T-cell (primary cell): Measurements from ENCODE around the gene NRL. TPM values are rescaled to one million over a fixed set of nuclear protein-coding genes. Genes with fewer than 3 reads are reported as not detected.
A peak's percentile ranks its signal among the peaks of the same experiment; 100 is the strongest.

ENCODE experiments used
- ATAC-seq, 4 experiments: fragments of 200-7000 bp in 3 of 4; fragments of 150-1000 bp in 1 of 4; cut with Tn5 transposase; replicated peaks in 1 of 4; 1 replicate in 3 of 4; 2 replicates in 1 of 4; pipeline ENCODE4 v1.10.0; 2021; ENCODE audit warnings: moderate library complexity in 3 of 4, mild to moderate bottlenecking in 2 of 4, moderate number of reproducible peaks in 1 of 4
- CTCF ChIA-PET, 2 donors: fragments of 300-600 bp; sonication (Branson Sonifier 250); formaldehyde crosslinking; loops; one replicate each; lab custom pipeline; 2022; ENCODE audit warnings: antibody characterized with exemption in 2 of 2; lab: Charles Lee
- POLR2A ChIA-PET, 2 donors: fragments of 300-600 bp; sonication (Branson Sonifier 250); formaldehyde crosslinking; loops; one replicate each; lab custom pipeline; 2022; ENCODE audit warnings: antibody characterized with exemption in 2 of 2; lab: Charles Lee
- DNase-seq, 35 experiments: peaks; one replicate each; pipeline versions ENCODE4 v3.0.0 to v3.0.0-alpha.2; 2013 to 2023
- H3K27ac ChIP-seq: one replicate; pipeline ENCODE4 v1.5.1; 2013; ENCODE audit warnings: low read length
- H3K27me3 ChIP-seq, 2 experiments: replicated peaks in 1 of 2; 1 replicate in 1 of 2; 2 replicates in 1 of 2; pipeline versions ENCODE4 v1.6.1 to v1.7.0; 2013; ENCODE audit warnings: low read length in 1 of 2, mixed read lengths in 1 of 2; ENCODE audit not compliant: control insufficient read depth in 2 of 2, insufficient read depth in 2 of 2; ENCODE audit errors: extremely low read depth in 1 of 2
- H3K36me3 ChIP-seq, 2 donors: 1 replicate in 1 of 2; 2 replicates in 1 of 2; pipeline versions ENCODE4 v1.6.1 to v1.7.0; 2013; ENCODE audit warnings: low read length in 1 of 2; ENCODE audit not compliant: control insufficient read depth in 2 of 2, insufficient read depth in 1 of 2; ENCODE audit errors: extremely low read depth in 1 of 2
- H3K4me1 ChIP-seq, 2 experiments: 1 replicate in 1 of 2; 2 replicates in 1 of 2; pipeline versions ENCODE4 v1.6.1 to v1.7.0; 2013; ENCODE audit warnings: low read length in 2 of 2, mixed read lengths in 1 of 2; ENCODE audit not compliant: insufficient read depth in 2 of 2, control insufficient read depth in 1 of 2; ENCODE audit errors: extremely low read depth in 1 of 2
- H3K4me3 ChIP-seq, 2 donors: 1 replicate in 1 of 2; 2 replicates in 1 of 2; pipeline versions ENCODE4 v1.5.1 to v1.7.0; 2013; ENCODE audit warnings: mild to moderate bottlenecking in 2 of 2, low read length in 1 of 2, moderate library complexity in 1 of 2; ENCODE audit not compliant: control insufficient read depth in 1 of 2; ENCODE audit errors: extremely low read depth in 1 of 2
- H3K9me3 ChIP-seq: 2 replicates; pipeline ENCODE4 v1.7.0; 2013
- H3K27ac Mint-ChIP-seq, 2 donors: one replicate each; pipeline ENCODE4 v1.8.0; 2020 to 2021; ENCODE audit warnings: mild to moderate bottlenecking in 2 of 2, mixed read lengths in 2 of 2
- H3K27me3 Mint-ChIP-seq, 2 donors: one replicate each; pipeline ENCODE4 v1.8.0; 2021 to 2022; ENCODE audit warnings: mixed read lengths in 2 of 2
- H3K36me3 Mint-ChIP-seq: one replicate; pipeline ENCODE4 v1.8.0; 2021; ENCODE audit warnings: mixed read lengths
- H3K4me1 Mint-ChIP-seq, 3 donors: one replicate each; pipeline ENCODE4 v1.8.0; 2020 to 2022; ENCODE audit warnings: mixed read lengths in 3 of 3, mild to moderate bottlenecking in 1 of 3
- H3K4me3 Mint-ChIP-seq, 3 donors: one replicate each; pipeline ENCODE4 v1.8.0; 2020 to 2022; ENCODE audit warnings: mild to moderate bottlenecking in 3 of 3, mixed read lengths in 3 of 3, moderate library complexity in 3 of 3
- H3K9me3 Mint-ChIP-seq, 3 donors: one replicate each; pipeline ENCODE4 v1.8.0; 2020 to 2022; ENCODE audit warnings: mixed read lengths in 3 of 3
- WGBS: methylation state at CpG from one replicate; pipeline ENCODE4 v1.1.5; 2013; ENCODE audit warnings: missing lambda C conversion rate; ENCODE audit not compliant: insufficient coverage; 5-methylcytosine and 5-hydroxymethylcytosine counted together
- total RNA-seq, 35 experiments: library from RNA in 6 of 35; stranded (reverse) in 6 of 35; fragments of 120-200 nt in 1 of 35; gene quantifications; one replicate each; pipeline versions ENCODE4 v1.2.1 to v1.2.4 and lab custom pipeline; 2013 to 2026

Gene NRL
- total RNA-seq, 5 donors from 2014 or later (not counting 1 experiment from before 2014, with no cell fraction given), result 1.9 to 3.7 (median 3.4) TPM

GRCh38 chr14:24141097-24141880 lies 26.5 kb upstream of the NRL start, which contains the start of gene EMC9:
EMC9 (minus strand) TSS chr14:24141591; CDS start chr14:24141304, 287 bp downstream.
- DNase-seq (peak; percentile 98 to 100 (median 99)), ATAC-seq (peak; percentile 90 to 93 (median 90))
- Histone ChIP-seq H3K27ac (peak within 1 kb of the TSS; percentile 63), H3K27me3 (no peaks in the 10 kb centered on the region), H3K9me3 (no peaks in the 10 kb centered on the region), H3K4me3 (peak within 1 kb of the TSS; percentile 69 to 90), H3K4me1 (peaks cover 22 to 72% of the 10 kb centered on the region in 2 experiments), H3K36me3 (peaks cover 19 to 51% of the 10 kb centered on the region in 2 donors)
- H3K9me3 Mint-ChIP-seq, result no peaks in the 10 kb centered on the region
- H3K4me1 Mint-ChIP-seq, result peaks cover 80 to 84% (median 82%) of the 10 kb centered on the region in 3 donors
- peak within 1 kb of the TSS; percentile 85 to 97 (median 88) for H3K4me3 Mint-ChIP-seq
- CTCF ChIA-PET, result interaction anchor here (0.6 to 2.2 kb wide), 5 partner anchors 20 to 167 kb away, joined by 3 to 13 read pairs (median 7); partner anchors contain the start of genes CIDEB (in 1 of the 2), DCAF11 (in 1 of the 2), IRF9 (in 1 of the 2) and NRL (in 1 of the 2)
- peak within 1 kb of the TSS; percentile 90 to 92 for H3K27ac Mint-ChIP-seq
- POLR2A ChIA-PET, result interaction anchor here (0.5 to 1.0 kb wide), 8 partner anchors 20 to 1046 kb away, joined by 3 to 15 read pairs (median 4); partner anchors contain the start of genes ACIN1 (in 1 of the 2), C14orf119 (in 1 of the 2), DCAF11 (in 1 of the 2) and IRF9 (in 1 of the 2)
- H3K36me3 Mint-ChIP-seq, result peaks cover 33% of the 10 kb centered on the region
- no peaks in the 10 kb centered on the region for H3K27me3 Mint-ChIP-seq
- WGBS, result under 1% methylated on average over 61 of the region's 65 CpGs

DNA sequence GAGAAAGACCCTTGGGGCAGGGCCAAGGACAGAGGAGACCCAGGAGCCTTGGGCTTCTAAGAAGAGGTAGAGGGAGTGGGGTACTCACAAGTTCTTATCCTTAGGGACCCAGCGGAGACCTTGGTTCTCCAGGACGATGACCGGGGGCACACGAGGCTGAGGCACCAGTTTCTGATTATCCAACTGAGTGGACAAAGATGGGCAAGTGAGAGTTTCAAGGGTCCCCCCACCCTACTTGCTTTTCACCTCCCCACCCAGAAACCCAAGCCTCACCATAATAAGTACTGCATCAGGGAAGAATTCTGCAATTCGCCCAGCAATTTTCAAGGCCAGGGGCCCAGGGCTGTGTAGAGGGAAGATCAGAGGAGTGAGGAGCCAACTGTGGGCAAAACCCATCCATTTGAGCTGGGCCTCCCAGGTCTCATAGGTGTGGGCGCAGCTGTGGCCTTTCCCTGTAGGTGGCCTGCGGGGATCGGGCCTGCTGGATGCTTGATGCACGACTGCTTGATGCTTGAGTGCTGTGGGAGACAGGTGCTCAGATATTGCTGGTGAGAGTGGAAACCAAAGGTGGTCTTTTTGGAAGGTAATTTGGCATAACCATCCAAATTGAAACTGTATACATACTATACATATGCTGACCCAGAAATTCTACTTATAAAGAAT lies 24.7 kb upstream of the NRL start:
- Mint-ChIP-seq H3K4me1 (peaks cover 68 to 74% (median 72%) of the 10 kb centered on the region in 3 donors), H3K4me3 (peak overlapping the region; percentile 62 to 97 (median 70)), H3K9me3 (no peaks in the 10 kb centered on the region), H3K36me3 (peaks cover 30% of the 10 kb centered on the region), H3K27me3 (no peaks in the 10 kb centered on the region), H3K27ac (peak overlapping the region; percentile 57 to 70)
- ChIA-PET POLR2A (interaction anchor here in 1 of 2 donors (0.5 kb wide), 1 partner anchor 50 kb away, joined by 3 read pairs; no protein-coding TSS in a partner anchor), CTCF (no interaction called here)
- H3K9me3 ChIP-seq, result no peaks in the 10 kb centered on the region
- H3K4me1 ChIP-seq, result peaks cover 17 to 63% of the 10 kb centered on the region in 2 experiments
- no peaks in the 10 kb centered on the region for H3K27me3 ChIP-seq
- H3K36me3 ChIP-seq, result peaks cover 19 to 43% of the 10 kb centered on the region in 2 donors
- no peak overlapping the region for H3K4me3 ChIP-seq
- no peak overlapping the region for H3K27ac ChIP-seq
- no peak for ATAC-seq
- WGBS, result 57% methylated on average over 1 of the region's 9 CpGs
- DNase-seq, result peak in 1 of 35 experiments; percentile 30

DNA sequence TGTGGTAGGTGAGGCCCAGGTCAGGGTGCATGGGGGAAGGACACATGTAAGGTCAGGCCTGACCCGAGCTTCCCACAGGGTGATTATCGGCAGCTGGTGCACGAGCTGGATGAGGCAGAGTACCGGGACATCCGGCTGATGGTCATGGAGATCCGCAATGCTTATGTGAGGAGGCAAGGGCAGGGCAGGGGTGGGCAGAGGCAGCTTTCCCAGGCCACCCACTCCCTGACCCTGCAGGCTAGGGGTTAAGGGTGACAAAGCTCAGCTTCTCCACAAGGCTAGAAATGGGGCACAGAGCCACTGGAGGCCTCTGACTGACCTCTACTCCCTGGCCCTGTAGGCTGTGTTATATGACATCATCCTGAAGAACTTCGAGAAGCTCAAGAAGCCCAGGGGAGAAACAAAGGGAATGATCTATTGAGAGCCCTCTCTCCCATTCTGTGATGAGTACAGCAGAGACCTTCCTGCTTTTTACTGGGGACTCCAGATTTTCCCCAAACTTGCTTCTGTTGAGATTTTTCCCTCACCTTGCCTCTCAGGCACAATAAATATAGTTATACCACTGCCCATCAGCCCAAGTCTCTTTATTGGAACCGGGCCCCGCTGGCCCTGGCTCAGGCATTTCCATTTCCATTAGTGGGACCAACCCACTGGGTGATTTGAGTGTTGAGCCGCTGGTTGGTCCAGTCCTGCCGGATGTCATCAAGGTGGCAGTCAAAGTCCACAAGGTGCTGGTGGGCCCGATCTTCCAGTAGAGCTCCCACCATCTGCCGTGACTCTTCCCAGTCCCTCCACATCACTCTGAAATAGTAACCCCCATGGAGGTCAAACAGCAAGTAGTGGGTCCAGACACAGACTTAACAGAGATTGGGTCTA lies 23.9 kb upstream of the NRL start:
- no peaks in the 10 kb centered on the region for H3K27me3 ChIP-seq
- ATAC-seq (no peak), DNase-seq (no peak)
- WGBS, result 94% methylated on average over 13 of the region's 13 CpGs
- peak overlapping the region; percentile 62 to 97 (median 70) for H3K4me3 Mint-ChIP-seq
- peak overlapping the region; percentile 79 to 94 for H3K27ac Mint-ChIP-seq
- H3K36me3 ChIP-seq, result peaks cover 16 to 35% of the 10 kb centered on the region in 2 donors
- no peaks in the 10 kb centered on the region for H3K9me3 ChIP-seq
- H3K9me3 Mint-ChIP-seq, result no peaks in the 10 kb centered on the region
- peaks cover 64 to 70% (median 68%) of the 10 kb centered on the region in 3 donors for H3K4me1 Mint-ChIP-seq
- peaks cover 17 to 57% of the 10 kb centered on the region in 2 experiments for H3K4me1 ChIP-seq
- ChIA-PET CTCF (interaction anchor here in 1 of 2 donors (1.0 to 3.1 kb wide), 2 partner anchors 9 to 24 kb away, joined by 3 to 15 read pairs; partner anchors contain the start of genes DCAF11, NRL, PSME2 and RNF31), POLR2A (interaction anchor here in 1 of 2 donors (0.6 kb wide), 1 partner anchor 8 kb away, joined by 3 read pairs; the partner anchor contains the start of gene RNF31)
- peaks cover 24% of the 10 kb centered on the region for H3K36me3 Mint-ChIP-seq
- H3K4me3 ChIP-seq, result no peak overlapping the region
- H3K27me3 Mint-ChIP-seq, result no peaks in the 10 kb centered on the region
- H3K27ac ChIP-seq, result no peak overlapping the region

DNA sequence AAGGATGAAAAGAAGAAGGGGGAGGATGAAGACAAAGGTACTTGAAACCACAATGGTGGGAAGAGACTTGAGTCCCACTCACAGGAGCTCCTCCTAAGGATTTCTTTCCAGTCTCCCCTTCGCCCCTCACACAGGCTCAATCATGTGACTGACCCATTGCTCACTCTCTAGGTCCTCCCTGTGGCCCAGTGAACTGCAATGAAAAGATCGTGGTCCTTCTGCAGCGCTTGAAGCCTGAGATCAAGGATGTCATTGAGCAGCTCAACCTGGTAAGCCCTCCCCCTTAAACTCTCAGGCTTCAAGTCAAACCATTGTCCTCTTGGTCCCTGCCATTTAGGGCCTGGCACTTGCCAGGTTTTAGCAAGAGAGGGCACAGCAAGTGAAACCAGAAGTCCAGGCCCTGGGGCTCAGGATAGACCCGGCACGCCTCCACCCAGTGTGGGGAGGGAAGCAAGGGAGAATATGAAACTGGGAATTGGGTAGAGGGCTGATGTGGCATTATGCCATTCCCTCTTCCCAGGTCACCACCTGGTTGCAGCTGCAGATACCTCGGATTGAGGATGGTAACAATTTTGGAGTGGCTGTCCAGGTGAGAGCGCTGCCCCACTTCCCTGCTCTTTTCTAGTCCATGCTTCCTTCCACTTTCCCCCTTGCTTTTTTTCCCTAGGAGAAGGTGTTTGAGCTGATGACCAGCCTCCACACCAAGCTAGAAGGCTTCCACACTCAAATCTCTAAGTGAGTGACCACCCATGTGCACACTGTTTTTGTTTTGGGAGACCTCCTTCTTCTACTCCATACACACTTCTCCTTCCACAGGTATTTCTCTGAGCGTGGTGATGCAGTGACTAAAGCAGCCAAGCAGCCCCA lies 23.0 kb upstream of the NRL start:
- ATAC-seq, result no peak
- no peak overlapping the region for H3K27ac ChIP-seq

More for the DNA sequence above, 23.0 kb upstream of the NRL start:
- ChIA-PET POLR2A (interaction anchor here (0.6 to 1.6 kb wide), 3 partner anchors 9 to 76 kb away, joined by 3 to 4 read pairs (median 4); partner anchors contain the start of gene RNF31 (in 1 of the 2)), CTCF (interaction anchor here (0.7 to 3.1 kb wide), 5 partner anchors 9 to 23 kb away, joined by 3 to 15 read pairs (median 6); partner anchors contain the start of genes PSME2 (in 2 of the 2), RNF31 (in 2 of the 2), DCAF11 (in 1 of the 2) and IRF9 (in 1 of the 2))
- DNase-seq, result no peak
- H3K9me3 ChIP-seq, result no peaks in the 10 kb centered on the region
- Mint-ChIP-seq H3K4me3 (peak overlapping the region; percentile 83 to 97 (median 88)), H3K9me3 (no peaks in the 10 kb centered on the region), H3K36me3 (peaks cover 17% of the 10 kb centered on the region), H3K27me3 (no peaks in the 10 kb centered on the region), H3K27ac (peak overlapping the region; percentile 90 to 94), H3K4me1 (peaks cover 60 to 67% (median 65%) of the 10 kb centered on the region in 3 donors)
- H3K4me1 ChIP-seq, result peaks cover 21 to 62% of the 10 kb centered on the region in 2 experiments
- peaks cover 13 to 26% of the 10 kb centered on the region in 2 donors for H3K36me3 ChIP-seq
- no peaks in the 10 kb centered on the region for H3K27me3 ChIP-seq
- WGBS, result 85% methylated on average over 3 of the region's 8 CpGs
- H3K4me3 ChIP-seq, result no peak overlapping the region
